ENCODE results near the gene TLN1. TPM values are rescaled to one million over a fixed set of nuclear protein-coding genes. Genes with fewer than 3 reads are reported as not detected.

Gene TLN1
- total and polyA plus RNA-seq, 2 of the 8 experiments (the other 6 are each of a cell fraction or from before 2014, with no cell fraction given) = 28.1 to 90.1 TPM

GRCh38 chr9:35745569-35745968 lies 13.6 kb upstream of the TLN1 start:
- Histone ChIP-seq H3K4me1 (replicated peaks in 1 of 4; ENCODE audit: control insufficient read depth in 3 of 4, insufficient read depth in 4 of 4, low read length in 3 of 4) (peaks cover 0 to 19% (median 5%) of the 10 kb centered on the region in 4 experiments; a peak in 5 of 7 replicates), H3K4me2 (ENCODE audit: insufficient read depth in 1 of 2, low read depth in 2 of 2, low read length in 2 of 2) (no peak overlapping the region; a peak in 1 of 4 replicates), H4K8ac (ENCODE audit: extremely low read depth, insufficient read depth, low read length) (no peak overlapping the region), H3K79me1 (ENCODE audit: low read depth, low read length) (peaks cover 11% of the 10 kb centered on the region; the same call in 1 of the 2 replicates), H3K4me3 (ENCODE audit: extremely low read depth in 1 of 4, insufficient read depth in 2 of 4, low read depth in 3 of 4, low read length in 4 of 4) (peak overlapping the region in 1 of 4 experiments; percentile 28; a peak in 1 of 8 replicates), H3K14ac (ENCODE audit: insufficient read length) (no peak overlapping the region), H2BK120ac (replicated peaks; ENCODE audit: low read depth, low read length) (no peak overlapping the region), H3K23ac (ENCODE audit: insufficient read length) (no peak overlapping the region), H3K27me3 (replicated peaks in 1 of 4; ENCODE audit: control insufficient read depth in 3 of 4, extremely low read depth in 1 of 4, insufficient read depth in 3 of 4, low read length in 3 of 4) (no peaks in the 10 kb centered on the region), H2AK5ac (ENCODE audit: low read depth, low read length) (no peak overlapping the region), H3K56ac (replicated peaks; ENCODE audit: insufficient read length, low read depth, low read length) (no peak overlapping the region), H2BK15ac (ENCODE audit: low read length) (no peak overlapping the region), H4K5ac (ENCODE audit: insufficient read length, low read depth, low read length) (no peak overlapping the region), H2BK12ac (ENCODE audit: low read depth, low read length) (no peak overlapping the region), H2AFZ (ENCODE audit: low read length) (no peak overlapping the region), H3K36me3 (ENCODE audit: control insufficient read depth in 2 of 4, insufficient read depth in 4 of 4, low read length in 3 of 4) (peaks cover 9 to 39% (median 31%) of the 10 kb centered on the region in 4 experiments; a peak in 7 of 8 replicates), H2BK20ac (ENCODE audit: low read length) (no peak overlapping the region), H3K79me2 (ENCODE audit: control insufficient read depth in 1 of 2, insufficient read depth in 2 of 2, low read length in 2 of 2) (peaks cover 21 to 41% of the 10 kb centered on the region in 2 experiments), H3K18ac (ENCODE audit: extremely low read depth, low read length) (no peak overlapping the region), H2BK5ac (ENCODE audit: low read depth, low read length) (no peak overlapping the region), H3K9me3 (ENCODE audit: insufficient read depth in 2 of 2, low read depth in 1 of 2, low read length in 1 of 2) (no peaks in the 10 kb centered on the region), H3K4ac (replicated peaks; ENCODE audit: insufficient read length, low read depth, low read length) (no peak overlapping the region), H3K9ac (replicated peaks in 1 of 4; ENCODE audit: extremely low read depth in 1 of 4, low read depth in 3 of 4, low read length in 3 of 4) (no peak overlapping the region), H4K20me1 (replicated peaks in 1 of 2; ENCODE audit: control insufficient read depth in 1 of 2, insufficient read depth in 2 of 2, low read length in 2 of 2) (peaks cover 15 to 31% of the 10 kb centered on the region in 2 experiments), H3K27ac (ENCODE audit: low read depth, low read length) (no peak overlapping the region), H3K23me2 (ENCODE audit: low read depth, low read length) (peaks cover 11% of the 10 kb centered on the region), H4K91ac (replicated peaks; ENCODE audit: insufficient read length, low read length) (no peak overlapping the region)
- POLR2A ChIA-PET (ENCODE audit: partially characterized antibody) = interaction anchor here (0.7 to 7.0 kb wide), 4 partner anchors 11 to 54 kb away, joined by 3 to 59 read pairs (median 3); partner anchors contain the start of genes CREB3 and TLN1
- CTCF ChIA-PET (ENCODE audit: partially characterized antibody) = interaction anchor here (1.2 to 7.2 kb wide), 5 partner anchors 10 to 49 kb away, joined by 3 to 87 read pairs (median 4); partner anchors contain the start of genes CREB3 and TLN1
- TF ChIP-seq ASH2L (IDR thresholded peaks at IDR 0.05; ENCODE audit: low read length) (no peak), POU5F1 (IDR thresholded peaks at IDR 0.05; ENCODE audit: low read depth, low read length) (no peak), GTF2F1 (IDR thresholded peaks at IDR 0.05; ENCODE audit: borderline replicate concordance, low read depth, low read length) (no peak), CTCF (IDR thresholded peaks at IDR 0.05; ENCODE audit: control extremely low read depth in 1 of 3, insufficient read depth in 1 of 3, low read depth in 1 of 3, low read length in 3 of 3) (no peak), TBP (IDR thresholded peaks at IDR 0.05; ENCODE audit: low read depth, low read length) (no peak), CHD2 (IDR thresholded peaks at IDR 0.05; ENCODE audit: low read length) (no peak), EP300 (IDR thresholded peaks at IDR 0.05; ENCODE audit: borderline replicate concordance in 1 of 2, low read depth in 2 of 2, low read length in 2 of 2) (no peak), CBX5 (IDR thresholded peaks at IDR 0.05; ENCODE audit: low read depth, low read length) (no peak), POLR2AphosphoS5 (IDR thresholded peaks at IDR 0.05; ENCODE audit: low read depth, low read length) (no peak), SIN3A (conservative IDR thresholded peaks at IDR 0.05 in 1 of 2, IDR thresholded peaks at IDR 0.05 in 1 of 2; ENCODE audit: low read depth in 1 of 2, low read length in 2 of 2) (no peak), POLR2A (IDR thresholded peaks at IDR 0.05; ENCODE audit: control extremely low read depth in 1 of 2, low read depth in 2 of 2, low read length in 2 of 2) (no peak)
- FAIRE-seq = no peak
- no peak for DNase-seq (ENCODE audit: low read depth in 1 of 2, low spot score in 2 of 2)
- WGBS, 2 experiments (ENCODE audit: extremely low coverage in 1 of 2, insufficient coverage in 1 of 2, insufficient read length in 1 of 2, insufficient replicate concordance in 2 of 2, low coverage in 1 of 2, low lambda C conversion rate in 2 of 2, missing lambda C conversion rate in 1 of 2) = 88% methylated on average over 1 of the region's 1 CpG; no CpG with 5 or more reads in 1 of the 2 experiments
